Activated CD4-positive, CD25-positive, alpha-beta regulatory T cell treated with anti-CD3 and anti-CD28 coated beads, Interleukin-2, amount 50 U/mL, for 24 hours (primary cell): ENCODE measurements around the gene ZBTB20.
A peak's percentile ranks its signal among the peaks of the same experiment; 100 is the strongest.

Experiments used
- ATAC-seq, 2 donors: fragments of 150-1000 bp; cut with Tn5 transposase; one replicate each; pipeline ENCODE4 v1.10.0; 2021; ENCODE audit warnings: mild to moderate bottlenecking in 1 of 2, moderate library complexity in 1 of 2

The ZBTB20 gene

DNA sequence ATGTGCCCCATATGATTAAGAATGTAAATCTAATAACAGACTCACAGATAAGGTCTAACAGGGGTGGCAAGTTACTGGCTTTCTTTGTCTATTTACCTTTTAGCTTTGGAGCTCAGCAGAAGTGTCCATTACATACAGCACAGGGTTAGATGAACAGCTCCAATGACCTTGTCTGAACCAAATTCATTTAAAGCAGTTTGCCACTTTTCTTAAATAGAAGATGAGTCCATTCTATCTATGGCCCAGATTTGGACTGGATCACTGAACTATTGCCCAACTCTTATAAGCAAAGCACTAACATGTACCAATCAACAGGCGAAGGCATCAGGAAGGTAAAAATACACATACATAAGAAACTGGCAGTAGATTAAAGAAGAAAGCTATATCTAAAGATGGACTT is 638.9 kb downstream of the ZBTB20 start:
- no peak for ATAC-seq

DNA sequence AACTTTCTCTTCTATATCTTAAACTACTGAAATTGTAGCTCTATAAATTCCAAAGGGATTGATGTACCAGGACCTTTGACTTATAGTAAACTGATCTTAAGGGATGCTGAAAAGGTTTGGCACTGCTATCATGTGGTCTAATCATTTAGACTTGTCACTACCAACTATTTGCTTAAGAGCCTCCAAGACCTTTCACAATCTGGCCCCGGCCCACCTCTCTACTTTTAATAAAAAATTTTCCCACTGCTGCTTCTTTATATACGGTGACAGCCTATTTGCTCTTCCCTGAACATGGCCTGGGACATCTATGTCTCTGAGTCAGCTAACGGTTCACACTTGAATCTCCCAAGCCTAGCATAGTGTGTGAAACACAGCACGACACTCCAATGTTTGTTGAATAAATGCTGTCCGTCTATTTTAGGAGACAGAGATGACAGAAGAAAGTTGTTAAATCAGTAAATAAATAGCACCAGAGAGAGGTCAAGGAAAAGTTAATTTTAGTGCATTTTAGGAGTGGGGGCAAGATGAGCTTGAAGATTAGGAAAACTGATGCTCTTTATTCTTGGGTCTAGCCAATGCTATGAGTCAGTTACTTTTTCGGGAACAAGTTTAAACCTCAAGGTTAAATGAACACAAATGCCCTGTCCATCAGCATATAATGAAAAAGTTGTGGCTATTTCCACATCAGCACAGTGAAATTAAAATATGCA is 640.3 kb downstream of the ZBTB20 start:
- ATAC-seq: no peak

DNA sequence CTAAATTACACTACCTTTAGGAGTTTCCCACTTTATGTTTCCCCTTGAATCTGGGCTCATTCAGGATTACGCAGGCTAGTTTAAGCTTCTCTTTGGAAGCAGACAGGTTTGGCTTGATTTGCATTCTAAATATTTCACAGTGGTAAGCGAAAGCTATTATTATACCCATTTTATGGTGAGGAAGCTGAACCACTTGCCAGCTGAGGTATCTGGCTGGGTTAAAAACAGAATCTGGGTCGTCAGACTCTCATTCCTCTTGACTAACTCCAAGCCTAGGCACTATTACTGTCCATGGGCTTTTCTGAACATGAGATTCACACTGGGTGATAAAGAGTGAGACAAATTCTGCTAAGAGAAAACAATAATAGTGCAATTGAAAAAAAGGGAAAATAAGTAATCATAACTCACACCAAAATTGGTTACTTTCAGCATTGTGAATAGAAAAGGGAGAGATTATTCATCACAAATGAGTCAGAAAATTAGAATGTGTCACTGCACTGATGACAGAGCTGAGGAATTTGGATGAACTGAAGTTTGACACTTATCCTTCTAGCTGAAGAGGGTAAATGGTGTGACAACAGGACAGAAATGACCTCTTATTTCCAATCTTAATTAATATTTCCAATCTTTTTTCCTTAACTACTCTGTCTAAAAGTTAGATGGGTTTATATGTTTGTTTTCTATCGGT is 642.0 kb downstream of the ZBTB20 start:
- peak; percentile 84 to 85 for ATAC-seq

DNA sequence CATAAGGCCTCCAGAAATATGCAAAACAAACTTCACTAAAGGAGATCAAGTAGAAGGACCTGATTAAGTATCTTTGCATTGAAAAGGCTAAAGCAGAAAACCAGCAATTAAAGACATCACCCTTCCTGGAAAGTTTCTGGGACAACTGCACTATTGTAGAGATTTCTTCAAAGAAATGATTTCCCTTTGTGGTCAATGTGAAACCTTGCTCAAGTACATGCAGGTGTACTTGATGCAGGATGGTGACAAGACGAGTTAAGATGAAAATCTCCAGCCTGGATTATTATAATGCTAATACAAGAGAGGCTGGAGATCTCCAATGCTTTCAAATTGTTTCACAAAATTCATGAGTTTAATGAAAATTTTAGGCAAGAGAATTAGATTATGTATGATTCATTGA is 644.9 kb downstream of the ZBTB20 start:
- ATAC-seq: no peak

DNA sequence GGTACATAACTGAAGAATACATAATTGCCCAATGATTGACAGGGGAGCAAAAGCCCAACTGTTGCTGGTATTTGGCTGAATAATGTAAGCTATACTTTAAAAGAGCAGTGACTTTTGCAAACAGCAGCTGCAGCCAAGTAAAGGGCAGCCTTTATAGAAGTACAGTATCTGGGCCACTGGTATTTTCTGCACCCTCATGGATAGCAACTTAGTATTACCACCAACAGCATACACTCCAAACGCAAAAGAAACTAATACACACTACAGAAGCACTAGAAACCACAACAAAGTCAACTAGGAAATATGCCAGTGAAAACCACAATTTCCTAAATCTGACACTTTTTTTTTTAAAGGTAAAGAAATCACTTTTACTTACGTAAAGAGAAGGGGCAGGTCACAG is 647.1 kb downstream of the ZBTB20 start:
- peak; percentile 49 to 67 for ATAC-seq

DNA sequence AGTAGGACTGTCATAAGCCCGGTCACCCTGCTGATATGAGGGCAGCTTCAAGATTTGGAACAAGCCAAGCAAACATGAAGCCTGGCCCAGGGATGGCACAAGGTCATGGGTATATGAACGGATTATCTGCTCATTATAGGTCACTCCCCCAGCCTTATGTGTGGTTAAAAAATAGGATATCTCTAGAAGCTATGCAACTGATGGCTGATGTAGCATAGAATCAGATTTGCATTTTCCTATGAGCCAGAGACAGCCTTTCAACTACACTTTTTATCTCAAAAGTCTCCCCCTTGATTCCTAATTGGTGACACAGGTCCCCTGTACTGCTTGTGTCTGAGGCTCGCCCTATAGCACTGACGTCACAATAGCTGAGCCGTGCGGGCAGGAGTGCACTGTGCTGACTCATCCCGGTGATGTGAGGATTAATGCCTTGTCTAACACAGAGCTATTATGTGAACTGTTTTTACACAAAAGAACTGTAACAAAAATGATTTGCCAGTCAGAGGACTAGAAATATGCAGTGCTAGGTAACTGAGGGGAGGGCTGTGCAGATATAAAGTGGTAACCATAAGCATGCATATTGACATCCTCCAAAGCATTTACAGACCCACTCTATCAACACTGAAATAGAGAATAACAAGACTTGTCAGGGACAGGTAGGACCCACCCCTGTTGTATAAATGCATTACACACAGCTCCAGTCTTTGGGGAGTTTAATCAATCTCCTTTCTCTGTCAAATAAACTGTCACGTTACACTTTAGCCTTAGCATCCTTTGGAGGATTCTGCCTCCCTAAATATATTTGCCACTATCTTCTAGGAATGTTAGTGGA is 648.3 kb downstream of the ZBTB20 start:
- no peak for ATAC-seq

DNA sequence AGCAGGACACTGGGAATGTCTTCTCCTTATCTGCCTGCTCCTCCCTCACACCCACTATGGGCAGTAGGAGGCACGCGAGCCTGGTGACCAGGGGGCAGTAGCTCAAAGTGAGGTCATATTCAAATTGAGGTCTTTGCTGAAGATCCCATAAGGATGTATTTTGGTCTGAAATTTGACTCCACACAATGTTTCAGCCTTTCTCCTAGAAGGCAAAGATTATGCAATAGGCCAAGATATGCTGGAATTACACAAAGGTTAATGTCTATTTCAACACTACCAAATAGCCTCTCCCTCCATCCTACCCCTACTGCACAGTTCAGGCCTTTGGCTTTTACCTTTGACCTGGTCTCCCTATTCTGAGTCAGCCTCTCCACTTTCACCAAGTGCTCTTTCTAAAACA is 650.2 kb downstream of the ZBTB20 start:
- no peak for ATAC-seq

DNA sequence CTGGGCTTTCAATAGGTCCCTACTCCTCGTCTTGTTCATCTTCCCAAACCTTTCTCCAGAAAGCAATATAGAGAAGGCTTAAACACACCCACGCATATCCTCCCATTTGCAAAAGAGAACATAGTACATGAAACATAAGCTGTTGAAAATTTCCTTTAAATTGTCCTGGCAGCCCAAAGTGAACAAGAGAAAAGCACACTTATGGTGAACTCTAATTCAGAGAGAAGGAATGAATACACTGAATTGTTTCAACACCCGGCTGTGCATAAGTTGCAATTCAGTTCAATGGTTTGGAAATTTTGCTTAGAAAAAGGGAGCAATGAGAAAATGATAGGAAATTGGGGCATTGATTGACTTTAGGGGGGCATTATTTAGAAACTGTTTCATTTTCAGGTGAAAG is 650.6 kb downstream of the ZBTB20 start:
- ATAC-seq: no peak

DNA sequence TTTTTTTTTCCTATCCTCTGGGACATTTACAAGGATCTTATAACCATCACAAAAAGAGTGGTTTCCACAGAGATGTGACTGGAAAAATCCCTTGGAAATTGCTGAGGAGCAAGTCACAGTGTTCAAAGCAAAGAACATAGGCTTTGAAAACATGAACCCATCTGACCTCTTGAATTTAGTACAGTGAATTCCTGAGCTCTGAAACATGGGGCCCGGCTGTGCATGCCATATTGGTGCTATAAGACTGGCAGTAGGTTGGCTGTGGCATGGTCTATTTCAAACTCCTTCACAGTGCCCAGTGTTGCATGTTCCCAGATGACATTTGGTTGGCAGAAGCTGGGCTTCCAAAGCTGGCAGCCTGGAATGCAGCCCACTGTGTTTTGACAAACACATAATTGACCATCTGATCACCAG is 651.1 kb downstream of the ZBTB20 start:
- ATAC-seq: no peak

DNA sequence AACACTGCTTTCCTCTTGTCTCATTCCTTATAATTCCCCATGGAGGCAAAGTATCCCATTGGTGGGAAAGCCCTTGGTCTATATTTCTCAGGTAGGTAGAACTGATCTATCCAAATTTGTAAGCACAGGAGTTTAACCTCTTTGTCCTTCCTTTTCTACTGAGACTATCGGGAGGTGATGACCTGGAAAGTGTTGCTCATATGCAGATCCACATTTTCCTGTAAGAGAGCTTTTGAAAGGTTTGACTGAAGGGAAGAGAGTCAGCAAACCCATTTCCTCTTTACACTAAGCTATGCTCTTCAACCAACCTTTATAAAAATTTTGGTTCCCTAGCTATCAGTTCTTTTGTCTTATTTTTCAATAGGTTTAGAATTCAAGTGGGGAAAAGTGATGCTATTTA is 652.6 kb downstream of the ZBTB20 start:
- no peak for ATAC-seq

DNA sequence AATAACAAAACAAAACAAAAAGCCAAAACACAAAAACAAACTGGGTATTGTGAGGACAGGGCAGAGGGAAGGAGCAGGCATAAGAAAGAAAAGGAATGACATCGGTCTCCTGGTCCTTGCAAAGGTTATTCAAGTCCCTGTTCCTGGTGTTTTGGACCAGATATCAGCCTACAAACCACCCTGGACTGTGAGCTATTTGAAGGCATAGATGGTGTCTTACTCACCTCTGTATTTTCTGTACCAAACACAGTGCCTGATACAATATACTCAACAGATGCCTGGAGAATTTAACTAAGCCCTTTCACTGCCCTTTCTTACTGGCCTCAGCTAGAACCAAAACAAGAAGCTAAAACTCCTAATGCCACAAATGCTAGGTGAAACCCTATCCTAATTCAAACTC is 656.3 kb downstream of the ZBTB20 start:
- ATAC-seq: no peak

DNA sequence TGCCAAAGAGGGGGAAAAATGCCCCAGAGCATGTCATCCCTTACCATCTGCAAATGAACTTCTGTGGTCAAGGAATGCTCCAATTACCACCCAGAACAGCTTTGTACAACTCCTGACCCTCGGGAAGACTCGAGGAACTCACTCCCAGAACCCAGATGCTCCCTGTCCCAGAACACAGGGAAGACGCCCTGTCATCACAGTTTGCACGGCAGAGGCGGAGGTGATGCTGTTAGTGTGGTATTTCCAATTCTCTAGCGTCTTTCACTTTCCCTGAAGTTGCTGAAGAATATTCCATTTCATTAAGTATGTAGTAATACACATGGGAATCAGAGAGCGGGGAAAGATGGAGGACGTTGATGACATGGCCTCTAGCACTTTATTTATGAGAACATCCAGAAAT is 659.6 kb downstream of the ZBTB20 start:
- no peak for ATAC-seq

DNA sequence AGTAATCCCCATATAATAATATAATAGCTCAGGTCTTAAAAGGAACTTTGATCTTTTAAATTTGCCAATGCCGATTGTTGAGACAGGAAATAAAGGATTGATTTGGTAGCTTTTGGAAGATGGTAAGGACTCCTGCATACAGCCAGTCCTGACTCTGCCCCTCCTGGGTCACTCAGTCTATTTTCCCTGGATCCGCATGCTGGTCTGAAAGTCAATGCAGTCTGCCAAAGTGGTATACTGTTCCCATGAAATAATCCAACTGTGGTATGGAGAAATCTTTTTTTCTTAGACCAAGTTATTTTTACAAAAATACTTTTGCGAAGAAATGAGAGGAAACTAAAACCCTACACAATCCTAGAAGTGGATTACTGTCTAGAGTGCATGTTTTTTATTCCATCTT is 662.2 kb downstream of the ZBTB20 start:
- no peak for ATAC-seq

DNA sequence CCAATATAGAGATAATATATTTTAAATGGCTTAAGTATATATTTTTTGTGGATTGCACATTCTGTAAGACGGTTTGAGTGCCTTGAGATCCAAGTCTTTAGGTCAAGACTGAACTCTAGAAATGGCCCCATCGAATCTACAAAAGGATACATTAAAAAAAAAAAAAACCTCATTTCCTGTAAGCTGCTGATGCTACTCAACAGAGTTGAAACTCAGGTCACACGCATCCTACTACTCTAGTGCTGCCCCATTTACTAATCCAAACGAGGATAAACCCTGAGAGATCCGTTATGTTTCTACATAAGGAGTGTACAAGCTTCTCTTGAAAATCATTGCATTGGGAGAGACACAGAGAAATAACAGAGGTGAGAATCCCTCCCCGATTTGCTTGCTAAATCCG is 666.0 kb downstream of the ZBTB20 start:
- no peak for ATAC-seq

DNA sequence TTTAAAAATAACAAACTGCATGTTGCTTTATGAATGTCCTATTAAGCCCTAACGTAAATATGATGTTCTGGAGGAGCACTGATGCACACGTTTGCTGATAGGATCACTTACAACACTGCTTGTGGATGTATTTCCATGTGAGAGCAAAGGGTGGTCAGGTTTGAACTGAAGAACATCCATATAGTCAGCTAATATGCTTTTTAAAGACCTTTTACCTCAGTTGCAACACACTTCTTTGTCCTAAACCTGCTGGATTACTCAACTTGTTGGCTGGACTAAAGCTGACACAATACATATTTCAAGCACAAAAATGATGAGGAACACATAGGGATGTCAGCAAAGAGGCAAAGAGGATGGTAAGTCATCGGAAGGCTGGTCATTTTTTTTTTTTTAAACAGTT is 666.6 kb downstream of the ZBTB20 start:
- ATAC-seq: no peak

DNA sequence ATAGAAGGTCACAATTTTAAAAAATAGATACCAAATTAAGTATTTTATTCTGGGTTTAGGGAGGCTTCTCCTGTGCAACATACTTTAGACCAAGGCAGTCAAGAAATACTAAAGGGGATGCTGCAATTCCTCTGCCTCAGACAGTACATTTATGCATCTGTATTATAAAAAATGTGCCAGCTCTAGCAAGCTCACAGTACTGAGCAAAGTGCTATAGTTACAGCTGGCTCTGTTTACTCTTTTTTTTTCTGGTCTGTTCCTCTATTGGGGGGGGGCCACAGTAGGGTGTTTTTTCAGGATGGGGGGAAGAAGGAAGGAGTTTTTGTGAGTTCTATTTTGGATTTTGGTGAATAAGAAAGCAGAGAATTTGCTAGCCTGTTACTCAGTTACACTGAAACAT is 668.3 kb downstream of the ZBTB20 start:
- ATAC-seq: no peak

DNA sequence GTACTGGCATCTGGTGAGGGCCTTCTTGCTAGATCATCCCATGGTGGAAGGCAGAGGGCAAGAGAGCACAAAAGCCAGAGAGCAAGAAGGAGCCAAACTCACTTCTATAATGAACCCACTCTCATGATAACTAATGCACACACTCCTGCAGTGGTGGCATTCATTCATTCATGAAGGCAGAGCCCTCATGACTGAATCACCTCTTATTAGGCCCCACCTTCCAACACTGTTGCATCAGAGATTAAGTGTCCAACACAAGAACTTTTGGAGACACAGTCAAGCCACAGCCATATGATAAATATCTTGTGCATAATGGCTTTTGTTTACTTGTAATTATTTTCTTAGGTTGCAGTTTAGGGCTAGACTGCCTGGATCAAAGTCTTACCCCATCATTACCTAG is 670.6 kb downstream of the ZBTB20 start:
- ATAC-seq: no peak

DNA sequence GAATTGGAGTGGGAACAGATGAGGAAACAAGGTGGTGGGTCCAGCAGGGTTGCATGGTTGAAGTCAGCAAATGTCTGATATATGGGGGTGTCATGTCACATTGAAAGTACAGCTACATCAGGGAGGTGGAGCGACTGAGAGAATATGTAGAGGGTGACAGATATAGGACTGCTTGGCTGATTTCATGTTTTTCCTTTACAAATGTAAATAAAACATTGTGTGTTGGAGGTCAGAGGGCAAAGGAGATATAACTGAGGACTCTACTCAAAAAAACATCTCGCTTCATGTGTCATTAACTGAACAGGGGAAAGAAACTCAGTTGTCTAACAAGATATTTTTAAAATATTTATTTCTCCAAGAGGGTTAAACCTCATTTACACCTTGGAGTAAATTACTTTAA is 675.6 kb downstream of the ZBTB20 start:
- no peak for ATAC-seq

DNA sequence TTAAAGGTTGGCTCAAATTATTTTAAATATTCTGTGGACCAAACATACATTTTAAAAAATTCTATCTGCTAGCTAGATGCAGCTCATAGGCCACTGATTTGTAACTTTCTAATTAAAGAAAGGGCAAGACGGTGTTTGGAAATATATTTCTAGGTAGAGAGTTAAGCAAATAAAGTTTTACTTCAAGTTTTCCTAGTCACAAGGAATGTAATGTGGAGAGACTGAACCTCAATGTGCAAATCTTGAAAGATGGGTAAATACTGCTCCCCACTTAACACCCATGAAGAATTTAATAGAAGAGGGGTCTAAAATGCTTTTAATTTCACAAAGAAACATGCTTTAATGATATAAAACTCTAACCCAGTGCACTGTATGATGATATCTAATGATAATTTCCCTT is 678.0 kb downstream of the ZBTB20 start:
- no peak for ATAC-seq

DNA sequence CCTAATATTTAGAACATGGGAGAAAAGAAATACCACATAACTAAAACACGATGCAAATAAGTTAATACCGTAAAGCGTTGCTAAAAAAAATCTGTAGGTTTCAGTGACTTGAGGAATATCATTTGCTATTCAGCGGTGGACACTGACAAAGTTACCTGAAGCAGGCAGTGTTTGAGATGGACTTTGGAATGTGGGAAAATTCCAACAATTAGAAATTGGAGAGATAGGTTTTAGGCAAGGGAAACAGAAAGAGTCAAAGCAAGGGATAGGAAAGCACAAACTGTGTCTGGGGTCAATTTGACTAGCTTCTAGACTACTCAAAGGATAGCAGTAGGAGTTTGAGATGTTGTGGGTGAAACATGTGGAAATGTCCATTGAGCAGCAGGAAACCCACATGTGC is 680.3 kb downstream of the ZBTB20 start:
- ATAC-seq: no peak

DNA sequence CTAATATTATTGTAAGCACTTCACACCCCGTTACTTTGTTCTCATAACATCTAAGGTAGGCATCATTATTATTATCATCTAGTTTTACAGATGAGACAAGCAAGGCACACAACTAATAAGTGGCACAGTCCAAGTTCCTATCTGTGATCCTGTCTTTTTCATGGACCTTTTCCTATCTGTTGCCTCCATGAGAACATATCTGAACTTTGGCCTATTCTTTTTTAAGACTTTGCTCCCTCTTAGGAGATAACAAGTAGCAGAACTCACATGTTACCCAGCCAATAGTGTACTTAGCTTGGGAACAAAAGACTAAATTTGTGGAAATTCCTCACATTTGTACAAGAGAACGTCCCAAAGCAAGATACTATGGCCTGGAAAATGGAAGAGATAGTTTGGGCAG is 680.8 kb downstream of the ZBTB20 start:
- no peak for ATAC-seq

DNA sequence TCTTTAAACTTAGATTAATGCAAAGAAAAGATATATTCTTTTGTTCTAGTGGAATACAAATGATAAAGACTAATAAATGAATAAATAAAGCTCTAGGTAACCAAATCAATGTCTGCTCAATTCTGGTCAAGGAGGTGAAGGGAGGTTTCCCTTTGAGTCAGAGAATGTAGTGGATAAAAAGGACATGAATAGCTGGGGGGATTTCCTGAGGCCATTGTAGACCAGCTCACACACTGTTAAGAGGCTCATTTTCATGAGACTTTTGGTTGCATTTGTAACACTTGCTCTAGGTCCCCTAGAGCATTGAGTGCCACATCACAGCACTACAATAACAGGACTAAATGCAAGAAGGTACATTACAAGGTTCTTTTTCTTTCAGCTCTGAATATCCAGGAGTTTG is 682.5 kb downstream of the ZBTB20 start:
- ATAC-seq: peak; percentile 61 to 82

DNA sequence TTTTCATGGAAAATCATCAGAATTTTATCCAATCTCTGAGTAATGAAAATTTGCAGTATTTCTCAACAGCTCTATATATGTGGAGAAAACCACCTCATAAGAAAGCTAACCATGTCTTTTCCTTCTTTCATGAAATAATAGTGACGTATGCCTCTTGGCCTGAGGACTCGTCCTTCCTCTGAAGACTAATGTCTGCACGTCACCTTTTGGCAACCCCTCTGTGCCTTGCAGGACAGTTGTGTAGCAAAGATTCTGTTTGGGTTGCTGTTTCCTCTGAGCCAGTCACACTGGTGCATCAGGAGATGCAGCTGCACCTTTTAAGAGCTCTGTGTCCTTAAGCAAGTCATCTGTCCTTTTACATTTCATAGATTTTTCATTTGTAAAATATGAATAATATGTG is 684.3 kb downstream of the ZBTB20 start:
- no peak for ATAC-seq

DNA sequence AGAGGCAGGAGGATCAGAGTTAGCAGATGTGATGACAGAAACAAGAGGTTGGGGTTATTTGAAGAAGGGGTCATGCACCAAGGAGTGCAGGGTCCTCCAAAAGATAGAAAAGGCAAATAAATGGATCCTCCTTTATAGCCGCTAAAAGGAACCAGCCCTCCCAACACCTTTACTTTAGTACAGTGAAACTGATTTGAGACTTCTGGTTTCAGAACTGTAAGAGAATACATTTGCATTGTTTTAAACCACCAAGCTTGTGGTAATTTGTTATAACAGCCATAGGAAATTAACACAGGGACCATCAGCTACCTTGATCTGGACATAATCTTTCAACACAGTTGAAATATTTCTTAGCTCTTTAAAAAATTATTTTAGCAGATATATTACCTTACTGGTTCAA is 686.6 kb downstream of the ZBTB20 start:
- no peak for ATAC-seq
